ENCODE data around the gene PLIN1.

DNA sequence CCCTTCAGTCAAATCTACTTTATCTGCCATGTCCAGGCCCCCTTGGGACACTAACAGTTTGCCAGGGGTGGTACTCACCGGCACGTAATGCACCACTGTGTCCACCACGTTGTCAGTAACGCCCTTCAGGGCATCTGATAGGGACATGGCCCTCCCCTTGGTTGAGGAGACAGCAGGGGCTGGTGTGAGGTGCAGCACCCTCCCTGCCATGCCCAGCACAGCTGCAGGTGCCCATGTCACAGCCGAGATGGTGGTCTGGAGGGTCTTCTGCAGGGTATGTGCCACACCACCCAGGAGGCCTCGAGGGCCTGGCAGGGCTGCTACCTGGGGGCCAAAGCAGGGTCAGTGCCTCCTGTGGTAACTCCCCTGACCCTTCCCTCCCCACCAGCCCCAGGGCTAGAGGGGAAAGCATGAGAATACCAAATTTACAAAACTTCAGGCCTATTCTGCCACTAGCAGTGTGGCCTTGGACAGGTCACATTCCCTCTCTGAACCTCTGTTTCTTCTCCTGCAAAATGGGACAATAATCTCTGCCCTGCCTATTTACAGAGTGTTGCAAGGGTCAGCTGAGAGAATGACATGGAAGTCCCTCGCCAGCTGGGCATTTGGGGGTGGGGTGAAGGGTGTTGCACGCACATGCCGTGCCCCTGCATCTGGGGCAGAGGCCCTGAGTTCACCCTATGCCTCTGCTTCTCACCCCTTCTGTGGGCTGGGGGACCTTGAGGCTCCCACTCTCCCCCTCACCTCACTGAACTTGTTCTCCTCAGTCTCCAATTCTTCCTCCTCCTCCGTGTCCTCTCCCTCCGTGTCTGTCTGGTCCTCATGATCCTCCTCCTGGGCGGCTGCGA, 12.1 kb downstream of the PLIN1 start:
- TF ChIP-seq POLR2AphosphoS5 (IDR thresholded peaks at IDR 0.05; ENCODE audit: low read depth, low read length), result no peak
- no peak for TF ChIP-seq TAF1 (IDR thresholded peaks at IDR 0.05; ENCODE audit: borderline replicate concordance, insufficient read depth, low read length)
- TF ChIP-seq, protein P1, sequence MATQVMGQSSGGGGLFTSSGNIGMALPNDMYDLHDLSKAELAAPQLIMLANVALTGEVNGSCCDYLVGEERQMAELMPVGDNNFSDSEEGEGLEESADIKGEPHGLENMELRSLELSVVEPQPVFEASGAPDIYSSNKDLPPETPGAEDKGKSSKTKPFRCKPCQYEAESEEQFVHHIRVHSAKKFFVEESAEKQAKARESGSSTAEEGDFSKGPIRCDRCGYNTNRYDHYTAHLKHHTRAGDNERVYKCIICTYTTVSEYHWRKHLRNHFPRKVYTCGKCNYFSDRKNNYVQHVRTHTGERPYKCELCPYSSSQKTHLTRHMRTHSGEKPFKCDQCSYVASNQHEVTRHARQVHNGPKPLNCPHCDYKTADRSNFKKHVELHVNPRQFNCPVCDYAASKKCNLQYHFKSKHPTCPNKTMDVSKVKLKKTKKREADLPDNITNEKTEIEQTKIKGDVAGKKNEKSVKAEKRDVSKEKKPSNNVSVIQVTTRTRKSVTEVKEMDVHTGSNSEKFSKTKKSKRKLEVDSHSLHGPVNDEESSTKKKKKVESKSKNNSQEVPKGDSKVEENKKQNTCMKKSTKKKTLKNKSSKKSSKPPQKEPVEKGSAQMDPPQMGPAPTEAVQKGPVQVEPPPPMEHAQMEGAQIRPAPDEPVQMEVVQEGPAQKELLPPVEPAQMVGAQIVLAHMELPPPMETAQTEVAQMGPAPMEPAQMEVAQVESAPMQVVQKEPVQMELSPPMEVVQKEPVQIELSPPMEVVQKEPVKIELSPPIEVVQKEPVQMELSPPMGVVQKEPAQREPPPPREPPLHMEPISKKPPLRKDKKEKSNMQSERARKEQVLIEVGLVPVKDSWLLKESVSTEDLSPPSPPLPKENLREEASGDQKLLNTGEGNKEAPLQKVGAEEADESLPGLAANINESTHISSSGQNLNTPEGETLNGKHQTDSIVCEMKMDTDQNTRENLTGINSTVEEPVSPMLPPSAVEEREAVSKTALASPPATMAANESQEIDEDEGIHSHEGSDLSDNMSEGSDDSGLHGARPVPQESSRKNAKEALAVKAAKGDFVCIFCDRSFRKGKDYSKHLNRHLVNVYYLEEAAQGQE (IDR thresholded peaks at IDR 0.05; ENCODE audit: insufficient read depth in 1 of 2, low read depth in 2 of 2, low read length in 2 of 2), result no peak
- no peak for TF ChIP-seq SIN3A (IDR thresholded peaks at IDR 0.05; ENCODE audit: borderline replicate concordance, insufficient read depth, low read length)

Measured in PFSK-1 (cell line).